H9 (cell line): Measurements from ENCODE around the gene FASTK. TPM values are rescaled to one million over a fixed set of nuclear protein-coding genes. Genes with fewer than 3 reads are reported as not detected.

Experiments used
- DNase-seq: peaks from one replicate; pipeline ENCODE4 v3.0.0-alpha.2; 2017
- H2AFZ ChIP-seq: one replicate; pipeline ENCODE4 v1.6.1; 2013; ENCODE audit warnings: mild to moderate bottlenecking, low read length, control low read depth, moderate library complexity
- H2AK5ac ChIP-seq: 2 replicates; pipeline ENCODE4 v1.6.1; 2013; ENCODE audit warnings: low read length, control low read depth, mixed read lengths; ENCODE audit not compliant: insufficient read length
- H2BK120ac ChIP-seq: one replicate; pipeline ENCODE4 v1.6.1; 2013; ENCODE audit warnings: low read depth, mild to moderate bottlenecking, low read length, control low read depth, inconsistent platforms; ENCODE audit not compliant: poor library complexity, severe bottlenecking
- H2BK12ac ChIP-seq: 2 replicates; pipeline ENCODE4 v1.6.1; 2013; ENCODE audit warnings: low read length, control low read depth, mixed read lengths, low read depth; ENCODE audit not compliant: insufficient read length
- H2BK15ac ChIP-seq: 2 replicates; pipeline ENCODE4 v1.6.1; 2013; ENCODE audit warnings: low read depth, low read length, control low read depth
- H2BK20ac ChIP-seq: one replicate; pipeline ENCODE4 v1.6.1; 2013; ENCODE audit warnings: low read depth, mild to moderate bottlenecking, low read length, control low read depth, inconsistent platforms; ENCODE audit not compliant: poor library complexity, severe bottlenecking
- H2BK5ac ChIP-seq: 2 replicates; pipeline ENCODE4 v1.6.1; 2013; ENCODE audit warnings: low read length, control low read depth, mixed read lengths; ENCODE audit not compliant: insufficient read length
- H3K14ac ChIP-seq: 2 replicates; pipeline ENCODE4 v1.6.1; 2013; ENCODE audit warnings: low read length, control low read depth; ENCODE audit not compliant: insufficient read depth
- H3K18ac ChIP-seq: 2 replicates; pipeline ENCODE4 v1.6.1; 2013; ENCODE audit warnings: low read depth, mild to moderate bottlenecking, mixed read lengths, low read length, control low read depth; ENCODE audit not compliant: insufficient read length
- H3K23ac ChIP-seq: 2 replicates; pipeline ENCODE4 v1.6.1; 2013; ENCODE audit warnings: low read length, control low read depth, mixed read lengths, low read depth; ENCODE audit not compliant: insufficient read length
- H3K23me2 ChIP-seq: 2 replicates; pipeline ENCODE4 v1.6.1; 2013; ENCODE audit warnings: low read depth, mild to moderate bottlenecking, mixed read lengths, low read length, control low read depth; ENCODE audit not compliant: insufficient read length, poor library complexity, severe bottlenecking
- H3K27ac ChIP-seq: 2 replicates; pipeline ENCODE4 v1.5.1; 2013; ENCODE audit warnings: low read length, control low read depth, mixed read lengths, low read depth; ENCODE audit not compliant: insufficient read length
- H3K27me3 ChIP-seq: 2 replicates; pipeline ENCODE4 v1.6.1; 2013; ENCODE audit warnings: low read length, control low read depth, inconsistent platforms; ENCODE audit not compliant: insufficient read depth
- H3K4ac ChIP-seq: 2 replicates; pipeline ENCODE4 v1.6.1; 2013; ENCODE audit warnings: low read depth, mild to moderate bottlenecking, control low read depth, inconsistent platforms, low read length, moderate library complexity
- H3K4me1 ChIP-seq: 2 replicates; pipeline ENCODE4 v1.6.1; 2013; ENCODE audit warnings: low read length, control low read depth, inconsistent platforms; ENCODE audit not compliant: insufficient read depth
- H3K4me2 ChIP-seq: 2 replicates; pipeline ENCODE4 v1.6.1; 2013; ENCODE audit warnings: low read length, control low read depth, mixed read lengths; ENCODE audit not compliant: insufficient read length, insufficient read depth
- H3K56ac ChIP-seq: 2 replicates; pipeline ENCODE4 v1.6.1; 2013; ENCODE audit warnings: low read depth, mild to moderate bottlenecking, mixed read lengths, low read length, control low read depth; ENCODE audit not compliant: insufficient read length
- H3K79me1 ChIP-seq: 2 replicates; pipeline ENCODE4 v1.6.1; 2013; ENCODE audit warnings: low read depth, mild to moderate bottlenecking, moderate library complexity, low read length, control low read depth, inconsistent platforms; ENCODE audit not compliant: insufficient read depth, poor library complexity, severe bottlenecking
- H3K79me2 ChIP-seq: 2 replicates; pipeline ENCODE4 v1.6.1; 2013; ENCODE audit warnings: low read length, control low read depth, inconsistent platforms; ENCODE audit not compliant: insufficient read depth
- H3K9ac ChIP-seq: 2 replicates; pipeline ENCODE4 v1.6.1; 2013; ENCODE audit warnings: low read length, control low read depth, mixed read lengths; ENCODE audit not compliant: insufficient read length; ENCODE audit errors: extremely low read depth
- H3K9me3 ChIP-seq: one replicate; pipeline ENCODE4 v1.6.1; 2013; ENCODE audit warnings: low read depth, low read length, inconsistent platforms; ENCODE audit not compliant: control insufficient read depth
- H3T11ph ChIP-seq: one replicate; pipeline ENCODE4 v1.6.1; 2013; ENCODE audit warnings: mild to moderate bottlenecking, low read length, control low read depth, inconsistent platforms
- H4K20me1 ChIP-seq: one replicate; pipeline ENCODE4 v1.6.1; 2013; ENCODE audit not compliant: control insufficient read depth, insufficient read length, insufficient read depth
- H4K5ac ChIP-seq: 2 replicates; pipeline ENCODE4 v1.6.1; 2013; ENCODE audit warnings: low read depth, mild to moderate bottlenecking, mixed read lengths, low read length, control low read depth; ENCODE audit not compliant: insufficient read length
- H4K8ac ChIP-seq: replicated peaks from 2 replicates; pipeline ENCODE4 v1.6.1; 2013; ENCODE audit warnings: low read length, control low read depth, mixed read lengths, low read depth; ENCODE audit not compliant: insufficient read length
- H4K91ac ChIP-seq: 2 replicates; pipeline ENCODE4 v1.6.1; 2013; ENCODE audit warnings: low read depth, mild to moderate bottlenecking, moderate library complexity, mixed read lengths, low read length, control low read depth; ENCODE audit not compliant: insufficient read length
- H3K27ac Mint-ChIP-seq, 3 experiments: 2 replicates in 2 of 3; 3 replicates in 1 of 3; pipeline ENCODE4 v1.8.0; 2020 to 2021; ENCODE audit warnings: mixed read lengths in 3 of 3, mild to moderate bottlenecking in 1 of 3, moderate library complexity in 1 of 3
- H3K27me3 Mint-ChIP-seq: 2 replicates; pipeline ENCODE4 v1.8.0; 2021; ENCODE audit warnings: low read depth, mild to moderate bottlenecking, moderate library complexity, mixed read lengths
- H3K36me3 Mint-ChIP-seq, 3 experiments: 2 replicates in 2 of 3; 3 replicates in 1 of 3; pipeline ENCODE4 v1.8.0; 2020 to 2021; ENCODE audit warnings: low read depth in 3 of 3, mixed read lengths in 3 of 3; ENCODE audit not compliant: insufficient read depth in 1 of 3
- H3K4me1 Mint-ChIP-seq, 2 experiments: 2 replicates each; pipeline ENCODE4 v1.8.0; 2020; ENCODE audit warnings: mixed read lengths in 2 of 2
- H3K4me3 Mint-ChIP-seq, 2 experiments: 2 replicates in 1 of 2; 3 replicates in 1 of 2; pipeline ENCODE4 v1.8.0; 2020 to 2021; ENCODE audit warnings: mild to moderate bottlenecking in 2 of 2, mixed read lengths in 2 of 2, moderate library complexity in 1 of 2
- H3K9me3 Mint-ChIP-seq, 2 experiments: 2 replicates in 1 of 2; 3 replicates in 1 of 2; pipeline ENCODE4 v1.8.0; 2020; ENCODE audit warnings: mild to moderate bottlenecking in 2 of 2, mixed read lengths in 2 of 2, moderate library complexity in 1 of 2
- WGBS: extraction: QIAGEN DNeasy Blood & Tissue Kit; methylation state at CpG from one replicate; pipeline ENCODE4 v1.1.7; 2013; ENCODE audit warnings: missing lambda C conversion rate, low lambda C conversion rate, mixed read lengths; ENCODE audit not compliant: insufficient read length; ENCODE audit errors: extremely low coverage; 5-methylcytosine and 5-hydroxymethylcytosine counted together
- total RNA-seq: library from RNA; stranded (reverse); gene quantifications from 2 replicates; pipeline ENCODE4 v1.2.1, GENCODE V29; 2021
- TF ChIP-seq, protein P1 (sequence below): fragments of 200-600 bp; sonication (generic); conservative IDR thresholded peaks from 3 replicates; pipeline ENCODE4 v1.8.0; 2021; ENCODE audit warnings: antibody characterized with exemption, mild to moderate bottlenecking

Gene FASTK
- total RNA-seq, 1 experiment from 2014 or later: 57.8 TPM

DNA sequence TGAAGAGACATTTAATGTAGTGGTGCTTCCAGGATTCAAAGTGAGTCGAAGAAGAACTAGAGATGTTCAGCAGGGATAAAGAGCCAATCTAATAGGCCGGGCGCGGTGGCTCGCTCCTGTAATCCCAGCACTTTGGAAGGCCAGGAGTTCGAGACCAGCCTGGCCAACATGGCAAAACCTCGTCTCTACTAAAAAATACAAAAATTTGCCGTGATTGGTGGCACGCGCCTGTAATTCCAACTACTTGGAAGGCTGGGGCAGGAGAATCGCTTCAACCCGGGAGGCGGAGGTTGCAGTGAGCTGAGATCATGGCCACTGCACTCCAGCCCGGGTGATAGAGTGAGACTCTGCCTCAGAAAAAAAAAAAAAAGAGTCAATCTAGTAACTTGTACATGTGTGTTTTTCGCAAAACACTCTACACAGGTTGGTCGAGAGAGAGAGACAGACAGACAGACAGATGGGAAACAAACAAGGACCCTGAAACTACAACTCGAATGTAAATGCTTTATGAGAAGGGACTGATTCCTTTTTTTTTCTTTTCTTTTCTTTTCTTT, 51.6 kb downstream of the FASTK start:
- Histone ChIP-seq H2BK20ac (no peak overlapping the region), H2AFZ (no peak overlapping the region), H3K79me1 (no peaks in the 10 kb centered on the region), H3K4me2 (peak overlapping the region; percentile 62), H3K9me3 (no peaks in the 10 kb centered on the region), H3K79me2 (no peaks in the 10 kb centered on the region), H3K23ac (no peak overlapping the region), H4K91ac (no peak overlapping the region), H2BK5ac (no peak overlapping the region), H2AK5ac (no peak overlapping the region), H3K27ac (no peak overlapping the region), H3K27me3 (no peaks in the 10 kb centered on the region), H3K14ac (no peak overlapping the region), H2BK120ac (no peak overlapping the region), H3K4me1 (peaks cover 2% of the 10 kb centered on the region; the same call in 1 of the 2 replicates), H4K20me1 (no peaks in the 10 kb centered on the region), H3K18ac (no peak overlapping the region), H2BK15ac (no peak overlapping the region), H3T11ph (no peak overlapping the region), H4K8ac (no peak overlapping the region), H3K4ac (no peak overlapping the region), H3K23me2 (peaks cover 6% of the 10 kb centered on the region), H3K56ac (no peak overlapping the region), H4K5ac (no peak overlapping the region), H2BK12ac (no peak overlapping the region), H3K9ac (no peak overlapping the region)
- H3K27ac Mint-ChIP-seq: peak overlapping the region in 2 of 3 experiments; percentile 97 to 98; a peak in 4 of 7 replicates
- no peak for DNase-seq
- no CpG with 5 or more reads among the region's 17 CpGs for WGBS
- H3K9me3 Mint-ChIP-seq: no peaks in the 10 kb centered on the region; a peak in 1 of 5 replicates
- H3K4me3 Mint-ChIP-seq: peak overlapping the region; percentile 87 to 90
- H3K36me3 Mint-ChIP-seq: no peaks in the 10 kb centered on the region; a peak in 1 of 7 replicates
- TF ChIP-seq, protein P1, sequence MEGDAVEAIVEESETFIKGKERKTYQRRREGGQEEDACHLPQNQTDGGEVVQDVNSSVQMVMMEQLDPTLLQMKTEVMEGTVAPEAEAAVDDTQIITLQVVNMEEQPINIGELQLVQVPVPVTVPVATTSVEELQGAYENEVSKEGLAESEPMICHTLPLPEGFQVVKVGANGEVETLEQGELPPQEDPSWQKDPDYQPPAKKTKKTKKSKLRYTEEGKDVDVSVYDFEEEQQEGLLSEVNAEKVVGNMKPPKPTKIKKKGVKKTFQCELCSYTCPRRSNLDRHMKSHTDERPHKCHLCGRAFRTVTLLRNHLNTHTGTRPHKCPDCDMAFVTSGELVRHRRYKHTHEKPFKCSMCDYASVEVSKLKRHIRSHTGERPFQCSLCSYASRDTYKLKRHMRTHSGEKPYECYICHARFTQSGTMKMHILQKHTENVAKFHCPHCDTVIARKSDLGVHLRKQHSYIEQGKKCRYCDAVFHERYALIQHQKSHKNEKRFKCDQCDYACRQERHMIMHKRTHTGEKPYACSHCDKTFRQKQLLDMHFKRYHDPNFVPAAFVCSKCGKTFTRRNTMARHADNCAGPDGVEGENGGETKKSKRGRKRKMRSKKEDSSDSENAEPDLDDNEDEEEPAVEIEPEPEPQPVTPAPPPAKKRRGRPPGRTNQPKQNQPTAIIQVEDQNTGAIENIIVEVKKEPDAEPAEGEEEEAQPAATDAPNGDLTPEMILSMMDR: no peak
- peaks cover 20% of the 10 kb centered on the region for H3K27me3 Mint-ChIP-seq
- peaks cover 22 to 34% of the 10 kb centered on the region in 2 experiments for H3K4me1 Mint-ChIP-seq
